ENCODE results near the gene WNT5A.

WNT5A gene

DNA sequence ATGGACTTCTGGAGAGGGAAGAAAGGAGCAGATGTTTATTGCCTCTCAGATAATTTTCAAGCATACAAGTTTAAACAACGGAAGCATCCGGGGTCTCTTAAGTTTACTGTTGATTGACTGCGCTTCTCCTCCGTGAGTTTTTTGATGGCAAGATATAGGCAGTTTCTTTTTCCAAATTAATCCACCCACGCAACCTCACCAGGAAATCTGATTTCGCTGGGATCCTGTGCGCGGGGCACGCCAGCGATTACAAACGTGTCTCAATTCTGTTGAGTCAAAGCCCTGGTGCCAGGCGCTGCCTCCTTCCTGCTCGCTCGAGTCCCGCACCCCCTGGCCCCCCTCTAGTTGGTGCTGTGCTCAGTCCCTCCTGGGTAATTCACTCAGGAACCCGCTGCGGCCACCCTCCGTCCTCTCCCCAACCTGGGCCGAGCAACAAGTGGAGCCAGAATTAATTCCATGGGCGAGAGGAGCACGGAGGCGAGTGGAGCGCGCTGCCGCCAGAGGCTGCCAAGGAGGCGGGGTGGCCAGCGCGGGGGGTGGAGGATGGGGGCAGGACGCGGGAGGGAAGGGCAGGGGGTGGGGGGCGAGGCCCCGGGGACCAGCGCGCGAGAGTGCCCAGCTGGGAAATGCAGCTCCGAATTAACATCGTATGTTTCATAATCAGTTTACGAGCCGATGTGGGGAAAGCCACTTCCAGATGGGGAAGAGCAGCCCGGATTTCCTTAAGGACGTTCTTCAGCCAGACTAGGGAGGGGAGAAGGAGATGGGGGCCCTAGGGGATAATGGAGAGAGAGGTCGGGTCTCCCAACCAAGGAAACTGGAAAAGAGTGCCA, 6.0 kb downstream of the WNT5A start:
- no peak for DNase-seq

DNA sequence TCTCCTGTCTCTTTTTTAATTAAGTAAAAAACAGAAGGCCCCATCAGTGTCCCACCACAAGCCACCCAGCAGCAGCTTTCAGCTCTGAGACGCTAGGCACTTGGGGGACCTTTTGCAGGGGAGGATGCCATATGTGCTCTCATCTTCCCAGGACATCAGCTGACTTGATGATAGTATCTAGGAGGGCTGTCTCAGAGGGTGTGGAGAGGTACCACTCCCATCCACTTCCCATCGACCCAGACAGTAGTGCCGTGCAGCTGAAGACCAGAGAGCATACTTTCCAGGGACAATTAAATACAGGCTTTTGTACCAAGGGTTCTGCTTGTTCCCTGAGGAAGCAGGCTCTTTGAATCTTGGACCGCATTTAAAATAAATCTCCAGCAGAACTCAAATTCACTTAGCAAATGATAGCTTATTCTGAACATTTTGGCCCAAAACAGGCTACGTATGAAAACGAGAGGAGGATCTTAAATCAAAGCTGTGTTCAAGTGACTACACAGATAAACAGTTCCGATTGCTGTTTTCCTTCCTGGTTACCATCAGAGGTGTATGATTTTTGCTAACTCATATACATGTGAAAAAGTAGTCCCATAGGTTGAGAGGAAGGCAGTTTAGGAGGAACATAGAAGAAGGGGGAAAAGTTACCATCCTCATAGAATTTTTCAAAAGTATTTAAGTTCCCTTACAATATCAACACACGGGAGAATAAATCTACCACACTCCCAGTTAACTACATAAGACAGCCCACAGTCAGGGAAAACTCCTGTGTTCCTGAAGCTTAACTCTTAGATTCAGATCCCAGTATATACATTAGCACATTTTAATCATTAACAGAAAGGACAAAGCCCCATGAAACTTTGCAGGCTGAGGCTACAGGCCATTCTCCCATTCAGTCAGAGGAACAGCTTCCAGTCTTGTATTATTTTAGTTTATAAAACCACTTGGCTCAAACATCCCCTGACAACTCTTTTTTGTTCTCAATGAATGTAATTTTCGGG, 9.5 kb downstream of the WNT5A start:
- DNase-seq = no peak

DNA sequence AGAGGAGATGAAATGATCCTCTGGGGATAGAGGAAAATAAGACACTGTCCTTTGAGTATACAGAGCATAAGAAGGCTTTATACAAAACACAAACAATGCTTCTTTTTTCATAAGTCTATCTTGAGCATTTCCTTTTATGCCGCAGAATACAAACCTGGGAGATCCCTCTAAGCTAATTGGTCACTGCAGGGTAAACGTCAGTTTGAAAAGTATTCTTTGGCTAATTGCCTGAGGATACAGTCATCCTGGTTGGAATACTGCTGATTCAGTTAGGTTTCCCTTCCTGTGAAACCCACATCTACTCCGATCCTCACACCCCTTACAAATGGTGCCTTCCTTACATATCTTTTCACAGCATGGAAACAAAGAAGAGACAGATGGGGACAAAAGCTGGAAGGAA, 10.6 kb downstream of the WNT5A start:
- no peak for DNase-seq

DNA sequence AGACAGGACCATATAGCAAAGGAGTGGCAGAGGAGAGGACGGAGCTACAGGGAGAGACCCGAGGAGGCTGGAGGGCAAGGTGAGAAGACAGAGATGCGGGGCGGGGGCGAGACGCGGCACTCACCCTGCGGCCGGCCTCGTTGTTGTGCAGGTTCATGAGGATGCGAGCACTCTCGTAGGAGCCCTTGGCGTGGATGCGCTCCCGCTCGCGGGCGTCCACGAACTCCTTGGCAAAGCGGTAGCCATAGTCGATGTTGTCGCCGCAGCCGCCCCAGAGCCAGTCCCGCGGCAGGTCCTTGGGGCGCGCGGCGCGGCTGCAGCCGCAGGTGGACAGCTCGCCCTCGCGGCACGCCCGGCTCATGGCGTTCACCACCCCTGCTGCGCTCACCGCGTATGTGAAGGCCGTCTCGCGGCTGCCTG, 12.9 kb downstream of the WNT5A start:
- DNase-seq = no peak

DNA sequence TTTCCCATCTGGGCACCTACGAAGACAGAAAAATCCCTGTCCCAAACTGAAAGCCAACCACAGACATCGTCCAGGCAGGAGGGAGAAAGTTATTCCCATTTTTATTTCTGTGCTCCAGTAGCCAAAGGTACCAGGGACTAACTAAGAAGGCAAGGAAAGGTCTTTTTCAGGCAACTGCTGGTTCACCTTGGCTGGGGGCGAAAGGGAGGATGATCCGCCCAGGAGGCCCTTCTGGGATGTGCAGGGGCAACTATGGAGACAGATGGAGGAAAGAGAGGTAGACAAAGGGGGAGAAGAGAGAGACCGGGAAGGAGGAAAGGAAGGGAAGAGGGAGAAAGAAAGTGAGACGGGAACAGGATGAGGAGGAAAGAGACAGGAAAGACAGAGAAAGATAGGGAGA, 13.3 kb downstream of the WNT5A start:
- no peak for DNase-seq

DNA sequence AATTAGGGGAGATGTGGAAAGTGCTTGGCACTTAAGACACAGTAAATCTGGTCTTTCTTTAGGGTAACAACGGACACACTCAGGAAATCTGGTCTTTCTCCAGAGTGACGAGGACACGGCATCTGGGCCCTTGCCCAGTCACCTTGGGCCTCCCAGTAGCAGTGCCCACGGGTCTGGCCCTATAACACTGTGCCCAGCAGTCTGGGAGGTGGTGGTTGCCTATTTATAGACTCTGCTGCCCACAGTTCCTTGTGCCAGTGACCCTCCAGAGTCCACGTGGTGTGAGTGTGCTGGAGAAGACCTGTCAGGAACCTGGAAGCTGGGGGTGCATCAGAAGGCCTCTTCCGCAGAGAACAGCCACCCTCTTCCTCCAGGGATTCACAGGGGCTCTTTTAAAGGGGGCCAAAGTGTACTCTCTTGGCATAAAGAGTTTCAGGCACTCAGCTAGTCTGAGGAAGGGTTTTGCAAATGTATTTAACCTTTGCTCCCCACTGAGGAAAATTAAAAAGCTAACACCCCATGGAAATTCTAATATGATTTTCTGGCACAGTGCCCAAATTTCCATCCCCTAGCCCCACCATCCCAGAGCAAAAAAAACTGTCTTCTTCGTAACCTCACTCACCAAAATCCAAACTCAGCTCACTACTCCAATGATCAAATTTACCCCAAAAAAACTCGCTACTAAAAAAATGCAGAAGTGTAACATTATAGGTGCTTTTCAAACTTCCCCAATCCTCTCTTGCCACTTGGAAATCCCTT, 15.4 kb downstream of the WNT5A start:
- DNase-seq = no peak

DNA sequence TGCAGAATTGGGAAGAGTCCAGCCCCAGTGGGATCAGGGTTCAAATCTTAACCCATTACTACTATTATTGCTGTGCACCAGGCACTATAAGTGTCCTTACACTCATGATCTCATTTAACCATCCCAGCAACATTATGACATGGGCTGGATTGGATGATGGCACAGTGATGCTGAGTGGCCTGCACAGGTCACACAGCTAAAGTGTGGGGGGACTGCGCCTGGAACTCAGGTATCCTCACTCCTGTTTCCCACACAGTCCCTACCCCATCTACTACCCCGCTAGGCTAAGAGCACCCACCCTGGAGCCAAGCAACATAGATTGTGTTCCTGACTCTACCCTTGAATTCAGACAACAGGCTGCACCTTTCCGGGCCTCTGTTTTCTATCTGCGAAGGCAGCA, 16.0 kb downstream of the WNT5A start:
- no peak for DNase-seq

DNA sequence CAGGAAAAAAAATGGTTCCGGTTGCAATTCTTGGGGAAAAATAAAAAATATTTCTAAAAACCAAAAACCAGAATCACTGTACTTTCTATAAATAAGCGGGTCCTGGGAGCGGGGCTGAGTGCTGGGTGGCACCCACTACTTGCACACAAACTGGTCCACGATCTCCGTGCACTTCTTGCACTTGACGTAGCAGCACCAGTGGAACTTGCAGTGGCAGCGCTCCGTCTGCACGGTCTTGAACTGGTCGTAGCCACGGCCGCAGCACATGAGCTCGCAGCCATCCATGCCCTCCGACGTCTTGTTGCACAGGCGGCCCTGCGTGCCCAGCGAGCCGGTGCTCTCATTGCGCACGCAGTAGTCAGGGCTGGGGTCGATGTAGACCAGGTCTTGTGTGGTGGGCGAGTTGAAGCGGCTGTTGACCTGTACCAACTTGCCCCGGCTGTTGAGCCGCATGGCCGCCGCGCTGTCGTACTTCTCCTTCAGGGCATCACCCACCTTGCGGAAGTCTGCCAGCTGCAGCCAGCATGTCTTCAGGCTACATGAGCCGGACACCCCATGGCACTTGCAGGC, 17.1 kb downstream of the WNT5A start:
- DNase-seq = no peak

DNA sequence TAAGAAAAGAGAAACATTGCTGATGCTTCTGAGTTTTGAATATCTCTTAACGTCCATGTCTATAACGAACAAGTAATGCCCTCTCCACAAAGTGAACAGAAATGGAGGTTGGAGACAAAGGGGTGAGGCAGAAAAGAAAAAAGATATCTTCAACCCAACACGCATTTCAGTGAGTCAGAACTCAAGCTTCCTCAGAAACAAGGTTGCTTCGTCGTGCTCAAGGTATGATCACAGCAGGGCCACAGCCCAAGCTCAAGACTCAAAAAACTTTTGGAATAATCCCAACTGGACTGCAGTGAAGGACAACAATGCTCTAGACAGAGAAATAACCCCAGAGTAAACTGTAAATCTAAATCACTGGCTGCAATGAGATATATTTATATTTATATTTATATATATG, 18.9 kb downstream of the WNT5A start:
- DNase-seq = no peak

DNA sequence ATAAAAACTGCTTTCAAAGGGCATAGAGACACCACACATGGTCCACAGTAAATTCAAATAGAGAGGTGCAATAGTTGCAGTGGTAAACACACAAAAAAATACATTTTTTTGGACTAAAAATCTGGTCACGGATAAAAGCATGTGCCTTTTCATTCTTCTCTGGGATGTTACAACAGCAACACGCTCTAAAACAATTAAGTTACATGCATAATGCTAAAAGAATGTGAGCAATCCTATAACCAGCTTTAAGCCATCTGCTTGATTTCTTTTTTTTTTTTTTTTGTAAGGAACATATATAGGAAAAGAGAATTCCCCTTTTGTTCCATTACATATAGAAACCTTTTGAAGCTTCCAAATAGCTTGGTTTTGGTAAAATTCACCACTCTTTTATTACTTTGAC, 20.0 kb downstream of the WNT5A start:
- no peak for DNase-seq

DNA sequence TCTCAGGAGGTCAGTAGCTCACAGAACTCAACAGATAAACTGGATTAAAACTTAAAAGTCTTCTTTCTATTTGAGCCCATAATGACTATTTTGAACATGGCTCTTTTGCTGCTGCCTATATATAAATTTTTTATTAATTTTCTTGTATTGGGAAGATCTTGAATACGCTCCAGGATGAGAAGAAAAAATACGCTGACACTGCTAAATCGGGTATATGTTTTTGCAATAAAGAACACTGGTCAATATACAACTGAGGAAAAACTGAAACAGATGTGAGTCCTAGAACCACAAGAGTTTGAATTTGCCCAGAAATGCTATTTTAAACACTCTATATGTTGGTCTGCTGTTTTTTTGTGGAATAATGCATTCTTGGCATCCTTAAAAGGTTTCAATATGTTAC, 20.6 kb downstream of the WNT5A start:
- DNase-seq = no peak

DNA sequence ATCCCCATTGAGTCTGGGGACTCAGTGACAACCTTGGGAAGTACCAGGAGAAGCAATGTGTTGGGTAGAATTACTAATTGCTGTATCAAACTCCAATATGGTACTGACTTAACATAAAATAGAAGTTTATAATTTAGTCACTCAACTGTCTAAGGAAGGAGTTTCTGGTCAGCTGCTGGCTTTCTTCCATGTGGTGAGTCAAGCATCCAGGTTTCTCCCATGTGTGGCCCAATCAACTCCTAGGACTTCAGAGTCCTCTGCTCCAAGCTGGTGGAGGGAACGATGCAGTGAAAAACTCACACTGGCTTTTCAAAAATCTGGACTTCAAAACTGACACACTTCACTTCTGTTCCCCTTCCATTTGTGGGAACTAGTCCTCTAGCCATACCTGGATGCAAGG, 25.2 kb downstream of the WNT5A start:
- DNase-seq = no peak

DNA sequence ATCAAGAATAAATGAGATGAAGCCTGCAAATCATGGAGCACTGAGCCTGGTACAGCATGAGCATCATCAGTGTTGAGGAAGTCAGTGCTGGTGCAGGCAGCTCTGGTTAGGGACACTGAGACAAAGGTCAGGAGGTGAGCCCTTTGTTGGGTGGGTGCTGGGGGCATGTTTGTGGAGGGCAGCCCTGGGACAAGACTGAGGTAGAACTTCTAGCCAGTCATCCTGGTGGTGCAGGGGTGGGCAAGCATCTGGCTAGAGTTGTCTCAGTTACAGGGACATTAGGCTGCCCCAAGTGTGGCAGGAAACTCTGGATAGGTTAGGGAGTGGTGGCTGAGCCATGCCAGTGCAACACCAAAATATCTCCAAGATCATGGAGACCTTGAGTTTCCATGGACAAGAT, 27.3 kb downstream of the WNT5A start:
- DNase-seq = no peak

DNA sequence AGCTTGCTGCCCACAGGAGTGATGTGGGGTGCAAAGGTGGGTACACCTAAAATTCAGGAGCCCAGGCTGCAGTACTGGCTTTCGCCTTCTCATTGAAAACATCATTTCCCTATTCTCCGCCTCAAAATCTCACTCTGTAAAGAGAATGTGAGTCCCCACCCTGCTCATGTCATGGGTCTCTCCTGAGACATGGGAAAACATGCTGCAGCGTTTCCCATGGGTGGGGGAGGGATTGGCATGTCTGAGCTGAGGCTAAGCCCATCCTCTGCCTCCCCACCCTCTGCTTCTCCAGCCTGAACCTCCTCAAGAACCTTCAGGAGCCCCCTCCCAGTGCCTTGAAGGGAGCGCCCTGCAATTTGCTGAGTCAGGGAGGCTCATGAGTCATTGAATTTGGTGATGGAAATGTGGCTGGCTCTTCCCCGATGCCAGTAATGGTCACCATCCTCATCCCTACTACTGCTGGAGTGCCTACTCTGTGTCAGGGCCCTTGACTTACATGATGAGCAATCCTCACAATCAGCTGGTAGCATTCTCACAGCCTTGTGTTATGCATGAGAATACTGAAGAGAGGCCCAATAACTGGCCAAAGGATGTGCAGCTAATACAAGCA, 28.8 kb downstream of the WNT5A start:
- no peak for DNase-seq

DNA sequence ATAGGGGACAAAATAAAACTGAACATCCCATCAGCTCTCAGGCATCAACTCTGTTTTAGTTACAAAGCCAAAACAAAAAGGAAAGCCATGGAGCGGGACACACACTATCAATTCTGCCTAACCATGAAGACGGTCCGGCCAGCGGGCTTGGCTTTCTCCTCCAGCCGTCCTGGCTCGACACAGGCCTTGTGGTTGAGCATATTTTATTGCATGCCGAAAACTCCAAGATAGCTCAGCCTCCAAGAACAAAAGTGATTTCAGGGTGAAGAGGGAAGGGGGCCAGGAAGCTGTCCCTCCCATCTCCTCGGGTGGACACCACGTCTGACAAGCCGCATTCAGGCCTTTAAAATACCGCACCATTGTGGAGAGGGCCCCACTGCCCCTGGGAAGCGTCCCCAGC, 31.2 kb downstream of the WNT5A start:
- no peak for DNase-seq

DNA sequence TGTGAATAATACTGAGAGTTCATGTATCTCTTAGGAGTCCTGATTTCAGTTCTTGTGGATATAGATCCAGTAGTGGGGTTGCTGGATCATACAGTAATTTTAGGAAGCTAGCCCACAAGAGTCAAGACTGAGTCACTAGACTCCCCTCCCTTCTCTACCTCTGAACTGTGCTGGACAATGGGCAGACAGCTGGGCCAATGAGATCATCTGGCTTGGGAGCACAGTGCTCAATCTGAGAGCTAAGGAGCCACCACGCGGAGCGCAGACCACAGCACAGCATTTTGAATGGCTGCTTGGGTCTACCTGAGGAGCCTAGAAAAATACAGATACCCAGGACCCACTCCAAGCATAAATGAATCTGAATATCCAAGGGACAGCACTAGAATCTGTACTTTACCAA, 32.5 kb downstream of the WNT5A start:
- no peak for DNase-seq

DNA sequence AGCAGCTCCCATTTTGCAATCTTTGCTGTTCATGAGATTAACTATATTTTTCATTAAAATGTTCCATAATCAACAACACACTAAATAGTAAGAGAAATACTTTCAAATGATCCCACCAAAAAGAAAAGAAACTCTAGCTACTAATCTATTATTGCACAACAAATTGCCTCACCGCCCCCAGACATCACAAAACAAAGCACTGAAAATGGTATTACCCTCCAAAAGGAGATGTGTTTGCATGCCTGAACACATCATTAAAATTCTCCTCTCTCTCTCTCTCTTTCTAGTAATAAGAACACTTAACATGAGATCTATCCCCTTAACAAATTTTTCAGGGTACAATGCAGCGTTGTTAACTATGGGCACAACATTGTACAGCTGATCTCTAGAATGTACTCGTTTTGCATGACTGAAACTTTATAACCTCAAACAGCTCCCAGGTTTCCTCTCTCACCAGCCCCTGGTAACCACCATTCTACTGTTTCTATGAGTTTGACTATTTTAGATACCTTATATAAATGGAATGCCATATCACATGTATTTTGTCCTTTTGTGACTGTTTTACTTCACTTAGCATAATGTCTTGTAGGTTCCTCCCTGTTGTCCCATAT, 33.1 kb downstream of the WNT5A start:
- DNase-seq = no peak

DNA sequence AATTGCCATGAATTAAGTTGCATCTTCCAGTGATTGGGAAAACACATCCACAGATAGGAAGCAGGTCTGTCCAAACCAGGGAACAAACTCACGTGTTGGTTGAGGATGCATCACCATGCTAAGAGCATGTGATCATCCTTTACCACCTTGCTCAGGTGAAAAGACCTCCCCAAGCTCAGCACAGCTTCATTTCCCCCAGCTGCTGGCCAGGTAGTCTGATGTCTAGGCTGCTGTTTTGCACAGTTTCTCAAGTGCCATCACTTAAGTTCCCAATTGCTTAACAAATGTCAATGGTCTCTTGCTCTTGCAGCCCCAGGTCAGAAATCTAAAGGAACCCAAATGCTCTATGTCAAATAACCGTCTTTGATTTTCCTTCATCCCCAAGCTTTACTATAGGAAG, 34.2 kb downstream of the WNT5A start:
- no peak for DNase-seq

DNA sequence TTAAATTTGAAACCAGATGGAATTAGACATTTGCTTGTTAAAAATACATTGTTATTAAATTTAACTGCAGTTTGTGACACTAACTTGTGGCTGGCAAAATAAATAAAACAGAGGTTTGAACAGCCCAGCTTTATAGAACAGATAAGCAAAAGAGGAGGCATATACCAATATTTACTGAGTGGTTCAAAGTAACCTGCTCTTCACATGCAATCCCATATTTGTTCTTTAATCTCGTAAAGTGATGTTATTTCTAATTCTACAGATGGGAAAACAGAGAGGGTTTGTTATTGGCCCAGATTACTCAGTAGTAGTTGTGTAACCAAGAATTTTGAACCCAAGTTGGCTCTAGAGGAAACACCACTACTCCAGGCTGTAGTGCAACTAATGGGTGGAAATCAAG, 37.6 kb downstream of the WNT5A start:
- DNase-seq = no peak

DNA sequence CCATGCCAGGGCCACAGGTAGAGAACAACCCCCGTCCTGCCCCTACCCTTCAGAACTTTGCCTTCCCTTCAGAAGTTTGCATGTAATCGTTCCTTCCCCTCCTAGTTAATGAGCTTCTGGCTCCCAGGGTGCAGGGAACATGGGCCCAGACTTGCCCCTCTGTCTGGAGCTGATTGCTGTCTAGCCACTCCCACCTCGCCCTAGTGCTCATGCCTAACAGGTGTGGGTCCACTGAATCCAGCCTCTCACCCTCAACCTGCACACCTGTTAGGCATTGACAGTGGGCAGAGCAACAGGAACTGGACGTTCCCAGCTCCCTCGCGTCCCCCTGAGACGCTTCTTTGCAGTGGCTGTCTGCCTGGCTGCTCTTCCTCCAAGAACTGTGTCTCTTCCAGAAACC, 40.3 kb downstream of the WNT5A start:
- DNase-seq = no peak

DNA sequence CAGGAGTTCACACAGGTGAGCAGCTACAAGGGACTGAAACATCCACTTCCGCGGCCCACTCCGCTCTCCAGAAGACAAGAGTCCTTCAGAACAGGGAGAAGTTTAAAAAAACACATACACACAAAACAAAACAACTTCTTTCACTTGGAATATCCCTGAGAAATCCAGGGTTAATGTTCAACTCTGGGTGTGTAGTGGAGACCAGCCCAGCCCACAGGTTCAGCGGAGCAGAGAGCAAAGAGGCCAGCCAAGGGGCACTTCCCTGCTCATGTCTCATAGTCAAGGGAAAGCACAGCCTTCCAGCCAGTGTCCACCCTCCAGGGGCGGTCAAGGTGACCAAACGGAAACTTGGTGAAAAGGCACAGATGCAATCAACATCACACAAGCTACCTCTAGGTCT, 41.6 kb downstream of the WNT5A start:
- no peak for DNase-seq

DNA sequence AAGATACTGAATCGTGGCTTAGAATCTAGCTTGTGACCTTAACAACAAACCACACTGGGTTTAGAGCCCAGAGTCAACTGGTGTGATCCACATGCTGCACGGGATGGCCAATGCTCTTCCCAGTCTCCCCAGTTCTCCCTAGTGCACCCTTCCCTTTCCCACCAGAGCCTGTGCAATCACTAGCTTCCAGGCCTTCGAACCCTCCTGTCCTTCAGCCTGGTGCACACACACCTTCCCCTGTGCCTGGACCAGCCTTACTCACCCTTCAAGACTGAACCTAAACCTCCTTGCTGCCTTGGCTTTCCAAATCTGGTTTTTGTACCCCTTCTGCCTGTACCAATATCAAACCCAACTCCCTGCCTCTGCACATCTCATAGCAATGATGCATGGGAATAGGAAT, 43.8 kb downstream of the WNT5A start:
- no peak for DNase-seq

Data from NCI-H2029 treated with DMSO at 0.1 percent for 48 hours (cell line).